ENCODE measurements around the gene MAST4. TPM values are rescaled to one million over a fixed set of nuclear protein-coding genes. Genes with fewer than 3 reads are reported as not detected.

Gene MAST4
- polyA plus RNA-seq, 2 donors = 18.3 to 22.2 TPM

GRCh38 chr5:67028371-67028770 is 432.2 kb downstream of the MAST4 start:
- WGBS, 2 donors = 75 to 93% methylated on average over 4 of the region's 4 CpGs
- no peaks in the 10 kb centered on the region for H3K36me3 ChIP-seq (ENCODE audit: control insufficient read depth in 2 of 2, insufficient read depth in 2 of 2, low read length in 1 of 2)
- no peak overlapping the region for H3K27ac ChIP-seq (ENCODE audit: low read depth in 2 of 2, low read length in 1 of 2)
- H3K4me1 ChIP-seq (ENCODE audit: control insufficient read depth in 2 of 2, insufficient read depth in 2 of 2, low read length in 1 of 2) = peaks cover 0 to 5% of the 10 kb centered on the region in 2 donors
- no peaks in the 10 kb centered on the region for H3K9me3 ChIP-seq (ENCODE audit: control insufficient read depth in 2 of 2, insufficient read depth in 1 of 2, low read depth in 1 of 2, low read length in 1 of 2)
- no peaks in the 10 kb centered on the region for H3K27me3 ChIP-seq (ENCODE audit: control insufficient read depth in 1 of 2, insufficient read depth in 2 of 2, low read length in 2 of 2)
- no peak overlapping the region for H3K4me3 ChIP-seq (ENCODE audit: low read depth in 1 of 2, low read length in 2 of 2)

DNA sequence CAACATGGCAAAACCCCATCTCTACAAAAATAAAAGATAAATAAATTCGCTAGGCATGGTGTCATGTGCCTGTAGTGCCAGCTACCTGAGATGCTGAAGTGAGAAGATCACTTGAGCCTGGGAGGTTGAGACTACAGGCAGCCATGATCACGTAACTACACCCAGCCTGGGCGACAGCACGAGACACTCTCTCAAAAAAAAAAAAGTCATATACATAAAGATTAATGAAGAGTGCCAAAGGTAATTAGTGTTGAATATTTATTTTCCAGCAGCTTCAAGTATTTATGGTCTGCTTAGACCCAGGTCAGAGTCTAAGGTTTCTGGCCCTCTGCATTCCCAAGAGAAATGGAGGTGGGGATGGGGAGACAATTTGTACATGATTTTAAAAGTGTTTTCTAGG is 432.7 kb downstream of the MAST4 start:
- WGBS, 2 donors = 93 to 98% methylated on average over 4 of the region's 4 CpGs

DNA sequence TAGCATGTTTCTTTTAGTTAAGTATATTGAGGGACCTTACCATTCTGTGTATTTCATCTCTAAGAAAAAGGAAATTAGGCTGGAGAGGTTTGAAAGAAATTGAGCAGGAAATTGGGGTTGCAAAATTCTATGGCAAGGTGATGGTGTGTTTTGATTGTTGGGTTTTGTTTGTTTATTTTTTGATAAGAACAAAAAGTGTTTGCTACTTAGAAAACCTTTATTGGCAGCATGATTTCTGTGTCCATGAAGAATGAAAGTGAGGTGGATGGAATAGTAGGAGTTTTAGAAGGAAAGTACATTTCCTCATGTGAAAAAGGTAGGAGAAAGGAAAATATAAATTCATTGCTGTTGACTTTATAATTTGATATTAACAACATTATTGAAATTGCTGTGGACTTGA is 433.3 kb downstream of the MAST4 start:
- no peak overlapping the region for H3K27ac ChIP-seq (ENCODE audit: low read depth in 2 of 2, low read length in 1 of 2)

More for the DNA sequence above, 432.7 kb downstream of the MAST4 start:
- H3K4me3 ChIP-seq (ENCODE audit: low read depth in 1 of 2, low read length in 2 of 2) = no peak overlapping the region
- peaks cover 0 to 5% of the 10 kb centered on the region in 2 donors for H3K4me1 ChIP-seq (ENCODE audit: control insufficient read depth in 2 of 2, insufficient read depth in 2 of 2, low read length in 1 of 2)
- H3K27me3 ChIP-seq (ENCODE audit: control insufficient read depth in 1 of 2, insufficient read depth in 2 of 2, low read length in 2 of 2) = no peaks in the 10 kb centered on the region
- H3K27ac ChIP-seq (ENCODE audit: low read depth in 2 of 2, low read length in 1 of 2) = no peak overlapping the region
- H3K9me3 ChIP-seq (ENCODE audit: control insufficient read depth in 2 of 2, insufficient read depth in 1 of 2, low read depth in 1 of 2, low read length in 1 of 2) = no peaks in the 10 kb centered on the region
- no peaks in the 10 kb centered on the region for H3K36me3 ChIP-seq (ENCODE audit: control insufficient read depth in 2 of 2, insufficient read depth in 2 of 2, low read length in 1 of 2)

DNA sequence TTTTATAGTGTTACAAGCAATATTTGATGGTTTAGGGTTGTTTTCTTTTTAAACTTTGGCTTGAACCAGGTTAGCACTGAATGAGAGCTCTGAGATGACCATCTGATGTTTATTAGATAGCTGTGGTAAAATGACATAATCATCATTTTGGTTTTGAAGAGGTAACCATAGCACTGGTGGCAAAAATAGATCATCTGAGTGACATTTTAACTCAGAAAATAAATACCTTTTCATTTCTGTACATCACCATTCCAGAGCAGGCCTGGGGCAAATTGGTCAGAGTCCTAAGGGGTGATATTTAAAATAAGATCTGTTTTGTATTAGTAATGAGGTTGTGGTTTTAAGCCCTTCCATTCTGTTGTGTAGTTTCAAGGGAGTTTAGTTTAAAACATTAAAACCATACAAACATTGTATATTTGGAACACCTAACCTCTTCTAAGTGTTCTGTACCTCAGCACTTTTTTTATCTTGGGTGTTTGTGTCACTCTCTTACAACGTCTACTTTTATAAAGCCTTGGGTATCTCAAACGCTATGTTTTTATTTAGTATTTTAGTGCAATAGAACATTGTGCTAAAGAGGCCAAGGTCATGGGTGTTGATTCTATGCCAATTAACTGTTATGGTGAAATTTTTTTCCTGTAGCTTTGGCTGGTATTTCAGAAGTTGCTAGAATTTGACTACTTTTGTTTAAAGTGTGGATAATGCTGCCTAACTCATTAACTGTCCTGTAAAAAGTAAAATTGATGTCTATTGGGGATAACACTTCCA is 434.3 kb downstream of the MAST4 start:
- 25 to 40% methylated on average over 2 of the region's 2 CpGs for WGBS, 2 donors
- peaks cover 0 to 1% of the 10 kb centered on the region in 2 donors for H3K36me3 ChIP-seq (ENCODE audit: control insufficient read depth in 2 of 2, insufficient read depth in 2 of 2, low read length in 1 of 2)
- H3K27me3 ChIP-seq (ENCODE audit: control insufficient read depth in 1 of 2, insufficient read depth in 2 of 2, low read length in 2 of 2) = no peaks in the 10 kb centered on the region
- H3K4me3 ChIP-seq (ENCODE audit: low read depth in 1 of 2, low read length in 2 of 2) = no peak overlapping the region
- peaks cover 0 to 5% of the 10 kb centered on the region in 2 donors for H3K4me1 ChIP-seq (ENCODE audit: control insufficient read depth in 2 of 2, insufficient read depth in 2 of 2, low read length in 1 of 2)
- H3K9me3 ChIP-seq (ENCODE audit: control insufficient read depth in 2 of 2, insufficient read depth in 1 of 2, low read depth in 1 of 2, low read length in 1 of 2) = no peaks in the 10 kb centered on the region
- no peak overlapping the region for H3K27ac ChIP-seq (ENCODE audit: low read depth in 2 of 2, low read length in 1 of 2)

More for the DNA sequence above, 433.3 kb downstream of the MAST4 start:
- Histone ChIP-seq H3K9me3 (ENCODE audit: control insufficient read depth in 2 of 2, insufficient read depth in 1 of 2, low read depth in 1 of 2, low read length in 1 of 2) (no peaks in the 10 kb centered on the region), H3K36me3 (ENCODE audit: control insufficient read depth in 2 of 2, insufficient read depth in 2 of 2, low read length in 1 of 2) (no peaks in the 10 kb centered on the region), H3K27me3 (ENCODE audit: control insufficient read depth in 1 of 2, insufficient read depth in 2 of 2, low read length in 2 of 2) (no peaks in the 10 kb centered on the region), H3K4me3 (ENCODE audit: low read depth in 1 of 2, low read length in 2 of 2) (no peak overlapping the region), H3K4me1 (ENCODE audit: control insufficient read depth in 2 of 2, insufficient read depth in 2 of 2, low read length in 1 of 2) (peaks cover 0 to 5% of the 10 kb centered on the region in 2 donors)

- Histone ChIP-seq H3K9me3 (ENCODE audit: control insufficient read depth in 2 of 2, insufficient read depth in 1 of 2, low read depth in 1 of 2, low read length in 1 of 2) (no peaks in the 10 kb centered on the region), H3K27ac (ENCODE audit: low read depth in 2 of 2, low read length in 1 of 2) (no peak overlapping the region), H3K4me1 (ENCODE audit: control insufficient read depth in 2 of 2, insufficient read depth in 2 of 2, low read length in 1 of 2) (peaks cover 0 to 5% of the 10 kb centered on the region in 2 donors), H3K27me3 (ENCODE audit: control insufficient read depth in 1 of 2, insufficient read depth in 2 of 2, low read length in 2 of 2) (no peaks in the 10 kb centered on the region), H3K4me3 (ENCODE audit: low read depth in 1 of 2, low read length in 2 of 2) (no peak overlapping the region), H3K36me3 (ENCODE audit: control insufficient read depth in 2 of 2, insufficient read depth in 2 of 2, low read length in 1 of 2) (peaks cover 0 to 2% of the 10 kb centered on the region in 2 donors)
- 42 to 43% methylated on average over 3 of the region's 3 CpGs for WGBS, 2 donors
Measured at GRCh38 chr5:67031057-67031443, 434.9 kb downstream of the MAST4 start.

DNA sequence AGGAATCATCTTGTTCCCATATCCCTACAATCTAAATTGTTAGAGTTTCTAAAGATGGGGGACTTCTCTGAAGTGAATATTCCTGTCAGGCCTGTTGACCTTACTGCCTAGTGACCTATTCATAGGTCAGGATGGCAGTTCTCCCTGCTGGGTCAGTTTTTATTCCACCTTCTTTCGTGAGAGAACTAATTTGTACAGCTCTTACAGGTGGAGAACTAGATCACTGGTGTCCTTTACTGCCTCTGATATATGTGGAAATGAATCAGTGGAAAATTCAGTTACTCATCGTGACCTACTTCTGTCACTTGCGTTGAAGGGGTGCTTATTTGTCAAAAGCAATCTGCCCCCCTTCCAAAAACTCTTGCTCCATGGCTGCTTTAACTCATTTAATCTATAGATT is 435.5 kb downstream of the MAST4 start:
- 32 to 41% methylated on average over 3 of the region's 3 CpGs for WGBS, 2 donors
- Histone ChIP-seq H3K27ac (ENCODE audit: low read depth in 2 of 2, low read length in 1 of 2) (peak overlapping the region in 1 of 2 donors; percentile 22), H3K36me3 (ENCODE audit: control insufficient read depth in 2 of 2, insufficient read depth in 2 of 2, low read length in 1 of 2) (peaks cover 0 to 2% of the 10 kb centered on the region in 2 donors), H3K4me1 (ENCODE audit: control insufficient read depth in 2 of 2, insufficient read depth in 2 of 2, low read length in 1 of 2) (peaks cover 0 to 5% of the 10 kb centered on the region in 2 donors), H3K9me3 (ENCODE audit: control insufficient read depth in 2 of 2, insufficient read depth in 1 of 2, low read depth in 1 of 2, low read length in 1 of 2) (no peaks in the 10 kb centered on the region), H3K4me3 (ENCODE audit: low read depth in 1 of 2, low read length in 2 of 2) (no peak overlapping the region), H3K27me3 (ENCODE audit: control insufficient read depth in 1 of 2, insufficient read depth in 2 of 2, low read length in 2 of 2) (no peaks in the 10 kb centered on the region)

- Histone ChIP-seq H3K4me3 (ENCODE audit: low read depth in 1 of 2, low read length in 2 of 2) (no peak overlapping the region), H3K27ac (ENCODE audit: low read depth in 2 of 2, low read length in 1 of 2) (no peak overlapping the region), H3K9me3 (ENCODE audit: control insufficient read depth in 2 of 2, insufficient read depth in 1 of 2, low read depth in 1 of 2, low read length in 1 of 2) (no peaks in the 10 kb centered on the region), H3K4me1 (ENCODE audit: control insufficient read depth in 2 of 2, insufficient read depth in 2 of 2, low read length in 1 of 2) (peaks cover 0 to 5% of the 10 kb centered on the region in 2 donors), H3K36me3 (ENCODE audit: control insufficient read depth in 2 of 2, insufficient read depth in 2 of 2, low read length in 1 of 2) (peaks cover 0 to 2% of the 10 kb centered on the region in 2 donors), H3K27me3 (ENCODE audit: control insufficient read depth in 1 of 2, insufficient read depth in 2 of 2, low read length in 2 of 2) (no peaks in the 10 kb centered on the region)
- WGBS, 2 donors = 60 to 67% methylated on average over 2 of the region's 2 CpGs
Measured at GRCh38 chr5:67032921-67033664, 436.9 kb downstream of the MAST4 start.

GRCh38 chr5:67033880-67034651 is 437.9 kb downstream of the MAST4 start:
- Histone ChIP-seq H3K27ac (ENCODE audit: low read depth in 2 of 2, low read length in 1 of 2) (no peak overlapping the region), H3K4me1 (ENCODE audit: control insufficient read depth in 2 of 2, insufficient read depth in 2 of 2, low read length in 1 of 2) (peaks cover 0 to 2% of the 10 kb centered on the region in 2 donors), H3K27me3 (ENCODE audit: control insufficient read depth in 1 of 2, insufficient read depth in 2 of 2, low read length in 2 of 2) (no peaks in the 10 kb centered on the region), H3K36me3 (ENCODE audit: control insufficient read depth in 2 of 2, insufficient read depth in 2 of 2, low read length in 1 of 2) (peaks cover 0 to 2% of the 10 kb centered on the region in 2 donors), H3K4me3 (ENCODE audit: low read depth in 1 of 2, low read length in 2 of 2) (no peak overlapping the region), H3K9me3 (ENCODE audit: control insufficient read depth in 2 of 2, insufficient read depth in 1 of 2, low read depth in 1 of 2, low read length in 1 of 2) (no peaks in the 10 kb centered on the region)
- 71 to 74% methylated on average over 8 of the region's 8 CpGs for WGBS, 2 donors

DNA sequence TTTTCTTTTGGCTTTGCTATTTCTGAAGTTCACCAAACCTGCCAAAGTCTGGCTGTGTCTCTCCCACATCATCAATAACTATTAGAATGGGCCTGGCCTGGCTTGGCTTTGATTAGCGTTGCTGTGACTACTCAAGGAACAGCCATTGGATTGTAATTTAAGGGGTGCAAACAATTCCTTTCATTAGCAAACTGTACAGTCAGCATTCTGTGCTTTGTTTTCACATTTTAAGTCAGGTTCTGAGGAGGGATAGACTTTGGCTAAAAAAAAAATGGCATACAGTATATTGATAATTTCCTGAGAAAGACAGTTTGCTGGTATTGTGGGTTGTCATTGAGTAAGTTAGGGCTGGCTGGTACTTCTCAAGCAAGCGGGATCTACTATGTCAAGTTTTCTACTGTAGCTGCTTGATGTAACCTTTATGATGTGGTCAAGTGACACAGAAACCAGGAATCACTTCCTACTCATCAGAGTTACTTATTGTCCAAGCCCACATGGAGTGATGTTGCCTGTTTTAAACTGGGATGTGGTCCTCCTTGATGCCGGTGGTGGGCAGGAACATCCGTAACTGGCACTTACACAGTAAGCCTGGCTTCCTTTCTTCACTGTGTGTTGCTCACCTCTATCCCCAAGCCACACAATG is 439.0 kb downstream of the MAST4 start:
- WGBS, 2 donors = 85 to 92% methylated on average over 4 of the region's 4 CpGs
- H3K9me3 ChIP-seq (ENCODE audit: control insufficient read depth in 2 of 2, insufficient read depth in 1 of 2, low read depth in 1 of 2, low read length in 1 of 2) = no peaks in the 10 kb centered on the region
- H3K27ac ChIP-seq (ENCODE audit: low read depth in 2 of 2, low read length in 1 of 2) = peak overlapping the region in 1 of 2 donors; percentile 37
- H3K4me1 ChIP-seq (ENCODE audit: control insufficient read depth in 2 of 2, insufficient read depth in 2 of 2, low read length in 1 of 2) = peaks cover 0 to 3% of the 10 kb centered on the region in 2 donors
- no peaks in the 10 kb centered on the region for H3K27me3 ChIP-seq (ENCODE audit: control insufficient read depth in 1 of 2, insufficient read depth in 2 of 2, low read length in 2 of 2)
- peaks cover 0 to 2% of the 10 kb centered on the region in 2 donors for H3K36me3 ChIP-seq (ENCODE audit: control insufficient read depth in 2 of 2, insufficient read depth in 2 of 2, low read length in 1 of 2)
- no peak overlapping the region for H3K4me3 ChIP-seq (ENCODE audit: low read depth in 1 of 2, low read length in 2 of 2)

All from esophagus (tissue), 2 donors.